HG02970 (cell line): ENCODE results near the gene HSF5.
A peak's percentile ranks its signal among the peaks of the same experiment; 100 is the strongest.
"Not testable (repeated sequence)": the region's sequence is repeated elsewhere in the genome, so short reads cannot be mapped to it uniquely, and the experiment has no call there.

Experiments used
- ATAC-seq: cut with Tn5 transposase; IDR thresholded peaks from one replicate; pipeline ENCODE4 v1.9.1; 2021; ENCODE audit warnings: mild to moderate bottlenecking, moderate library complexity, moderate number of reproducible peaks; ENCODE audit not compliant: unreplicated experiment, low FRiP score

HSF5 gene

GRCh38 chr17:58517378-58517927, 29.2 kb upstream of the HSF5 start:
- no peak for ATAC-seq

DNA sequence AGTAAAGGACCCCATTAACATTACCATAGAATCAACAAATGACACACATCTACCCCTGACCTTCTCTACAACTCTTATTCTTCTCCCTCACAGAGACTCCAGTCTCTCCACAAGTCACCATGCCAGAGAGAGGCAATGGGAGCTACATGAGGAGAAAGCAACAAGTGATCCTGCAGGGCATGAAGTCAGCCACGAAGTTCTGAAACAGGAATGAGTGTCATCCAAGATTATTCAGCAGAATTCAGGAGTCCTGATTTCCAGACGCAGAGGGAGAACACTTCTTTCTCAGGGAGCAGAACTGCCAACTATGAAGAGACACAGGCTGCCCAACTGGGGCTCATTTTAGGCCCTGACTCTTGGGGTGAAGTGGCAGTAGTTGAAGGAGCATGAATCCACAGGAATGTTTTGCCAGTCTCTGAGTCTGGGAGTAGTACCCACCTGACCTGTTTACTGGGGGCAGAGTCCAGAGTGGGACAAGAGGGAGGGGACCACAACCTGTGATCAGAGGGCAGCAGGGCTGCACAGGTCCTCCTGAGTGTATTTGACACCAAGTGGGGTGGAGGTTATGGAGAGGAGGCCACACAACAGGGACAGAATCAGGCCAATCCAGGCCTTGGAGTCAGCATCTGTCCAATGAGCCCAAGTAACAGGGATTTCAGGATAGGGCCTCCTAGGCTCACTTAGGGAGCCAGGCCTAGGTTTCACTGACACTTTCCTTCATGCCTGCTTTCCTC, 28.6 kb upstream of the HSF5 start:
- ATAC-seq: no peak

GRCh38 chr17:58515286-58515685, 27.1 kb upstream of the HSF5 start:
- ATAC-seq: no peak

- no peak for ATAC-seq
Observed at GRCh38 chr17:58514770-58515157, 26.6 kb upstream of the HSF5 start.

DNA sequence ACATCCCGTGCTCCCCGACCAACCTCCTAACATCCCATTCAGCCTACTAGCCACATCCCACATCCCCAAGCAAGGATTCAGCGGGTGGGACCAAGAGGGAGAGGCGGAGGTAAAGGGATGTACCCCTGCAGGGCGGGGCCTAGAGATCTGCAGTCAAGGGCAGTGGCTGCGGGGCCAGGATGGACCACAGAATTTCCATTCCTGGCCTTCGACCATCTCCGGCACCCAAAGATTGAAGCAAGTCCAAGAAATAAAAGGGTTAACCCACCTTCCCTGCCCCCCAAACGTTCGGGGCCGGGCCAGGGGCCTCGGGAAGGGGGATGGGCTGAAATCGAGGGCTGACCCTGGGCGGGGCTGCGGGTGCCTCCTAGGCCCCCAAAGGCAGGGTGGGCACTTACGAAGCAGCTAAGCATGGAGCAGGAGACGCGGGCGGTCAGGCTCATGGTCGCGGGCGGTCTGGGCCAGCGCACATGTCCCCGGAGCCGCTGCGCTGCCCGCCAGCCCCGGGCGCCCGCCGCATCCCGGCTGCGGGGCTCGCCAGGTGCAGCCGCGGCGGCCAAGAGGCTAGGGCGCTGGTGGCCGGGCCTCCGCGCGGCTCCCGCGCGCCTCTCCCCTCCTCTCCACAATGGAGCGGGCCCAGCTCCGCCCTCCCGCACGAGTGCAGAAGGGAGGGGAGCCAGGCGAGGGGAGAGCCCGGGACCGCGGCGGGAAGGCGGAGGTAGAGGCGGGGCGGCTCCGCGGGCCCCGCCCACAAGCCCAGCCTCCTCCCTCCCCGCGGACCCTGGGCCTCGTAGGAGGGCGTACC, 26.0 kb upstream of the HSF5 start, which contains the start of gene MTMR4:
TSS of gene MTMR4 (minus strand) at position 674 of the 805 bp plus-strand sequence. CDS start at position 443, 231 bp downstream.
- ATAC-seq: no peak

- no peak for ATAC-seq
Observed at GRCh38 chr17:58513267-58513964, 25.2 kb upstream of the HSF5 start.

DNA sequence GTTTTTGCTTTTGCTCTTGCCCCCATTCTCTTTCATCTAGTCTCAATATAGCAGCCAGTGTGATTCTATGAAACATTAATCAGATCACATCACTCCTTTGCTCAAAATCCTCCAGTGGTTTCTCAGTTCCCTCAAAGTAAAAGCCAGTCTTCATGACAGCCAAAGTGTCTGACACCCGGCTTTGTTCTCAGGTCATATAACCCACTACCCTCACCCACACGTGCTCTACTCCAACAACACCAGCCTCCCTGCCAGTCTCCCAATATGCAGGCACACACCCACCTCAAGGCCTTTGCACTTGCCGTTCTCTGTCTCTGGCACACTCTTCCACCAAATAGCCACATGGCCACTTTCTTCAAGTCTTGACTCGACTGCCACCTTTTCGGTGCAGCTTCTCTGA, 21.9 kb upstream of the HSF5 start:
- no peak for ATAC-seq

- ATAC-seq: no peak
Observed at GRCh38 chr17:58508341-58509067, 20.3 kb upstream of the HSF5 start.

- no peak for ATAC-seq
Observed at GRCh38 chr17:58507123-58507634, 19.0 kb upstream of the HSF5 start.

GRCh38 chr17:58506354-58507080, 18.3 kb upstream of the HSF5 start:
- ATAC-seq: no peak

GRCh38 chr17:58504826-58505351, 16.7 kb upstream of the HSF5 start:
- ATAC-seq: peak; percentile 70

DNA sequence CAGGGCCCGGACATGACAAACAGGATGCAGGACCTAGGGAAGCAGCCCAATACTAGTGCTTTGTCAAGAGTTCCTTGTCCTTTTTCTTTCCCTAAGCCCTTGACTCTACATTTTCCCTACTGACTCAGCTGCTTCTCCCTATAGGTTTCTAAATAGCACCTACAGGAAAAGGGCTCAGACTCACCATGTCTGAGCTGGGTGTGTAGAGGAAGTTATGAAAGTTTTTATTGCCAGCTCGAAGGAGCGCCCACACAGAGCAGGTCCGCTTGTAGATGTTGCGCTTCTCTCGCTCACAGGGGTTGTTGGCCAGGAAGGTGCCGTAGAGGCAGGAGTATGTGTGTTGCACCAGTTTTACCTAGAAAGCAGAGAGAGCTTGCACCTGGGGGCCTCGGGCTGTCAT, 15.7 kb upstream of the HSF5 start:
- no peak for ATAC-seq

DNA sequence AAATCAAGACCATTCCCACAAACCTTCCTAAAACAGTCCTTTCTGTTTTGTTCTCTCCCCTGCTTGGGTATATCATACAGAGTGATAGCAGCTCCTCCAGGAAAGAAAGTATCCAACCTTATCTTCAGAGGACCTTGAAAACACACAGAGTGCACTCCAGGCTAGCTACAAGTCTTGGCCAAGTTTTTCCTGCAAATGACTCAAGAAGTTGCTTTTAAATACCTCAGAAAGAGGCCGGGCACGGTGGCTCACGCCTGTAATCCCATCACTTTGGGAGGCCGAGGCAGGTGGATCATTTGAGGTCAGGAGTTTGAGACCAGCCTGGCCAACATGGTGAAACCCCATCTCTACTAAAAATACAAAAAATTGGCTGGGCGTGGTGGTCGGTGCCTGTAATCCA, 14.9 kb upstream of the HSF5 start:
- not testable (repeated sequence) for ATAC-seq

DNA sequence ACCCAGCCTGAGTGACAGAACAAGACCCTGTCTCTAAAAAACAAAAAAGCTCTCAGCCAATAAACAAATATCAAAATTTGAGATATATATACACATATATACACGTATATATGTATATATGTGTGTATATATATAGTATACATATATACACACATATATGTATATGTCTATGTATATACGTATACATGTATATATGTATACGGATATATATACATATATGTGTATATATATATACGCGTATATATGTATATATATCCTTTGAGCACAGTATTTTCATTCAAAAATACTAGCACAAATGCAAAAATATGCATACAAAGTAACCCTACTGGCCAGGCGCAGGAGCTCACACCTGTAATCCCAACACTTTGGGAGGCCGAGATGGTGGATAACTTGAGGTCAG, 13.2 kb upstream of the HSF5 start:
- no peak for ATAC-seq

DNA sequence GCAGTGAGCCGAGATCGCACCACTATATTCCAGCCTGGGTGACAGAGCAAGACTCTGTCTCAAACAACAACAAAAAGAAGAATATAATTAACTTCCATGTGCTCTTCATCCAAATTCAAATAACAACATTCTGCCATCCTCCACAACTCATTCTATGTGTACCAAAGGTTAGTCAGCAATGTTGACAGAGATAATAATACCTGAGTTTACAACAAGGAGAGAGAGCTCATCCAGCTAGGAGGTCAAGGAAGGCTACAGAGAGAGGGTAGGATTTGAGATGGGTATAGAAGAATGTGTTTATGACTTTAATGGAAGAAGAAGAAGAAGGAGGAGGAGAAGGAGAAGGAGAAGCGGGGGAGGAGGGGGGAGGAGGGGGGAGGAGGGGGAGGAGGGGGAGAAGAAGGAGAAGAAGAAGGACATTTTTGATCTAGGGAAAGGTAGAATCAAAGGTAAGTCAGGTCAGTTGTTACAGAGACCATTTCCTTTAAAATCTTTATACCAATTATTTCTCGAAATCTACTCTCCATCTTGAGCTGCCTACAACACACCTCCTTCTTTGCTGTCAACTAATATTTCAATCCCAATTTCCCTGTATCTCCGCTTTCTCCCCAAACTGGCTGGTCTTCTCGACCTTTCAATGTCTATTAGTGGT, 10.1 kb upstream of the HSF5 start:
- ATAC-seq: no peak

GRCh38 chr17:58493506-58493905, 5.3 kb upstream of the HSF5 start:
- no peak for ATAC-seq

DNA sequence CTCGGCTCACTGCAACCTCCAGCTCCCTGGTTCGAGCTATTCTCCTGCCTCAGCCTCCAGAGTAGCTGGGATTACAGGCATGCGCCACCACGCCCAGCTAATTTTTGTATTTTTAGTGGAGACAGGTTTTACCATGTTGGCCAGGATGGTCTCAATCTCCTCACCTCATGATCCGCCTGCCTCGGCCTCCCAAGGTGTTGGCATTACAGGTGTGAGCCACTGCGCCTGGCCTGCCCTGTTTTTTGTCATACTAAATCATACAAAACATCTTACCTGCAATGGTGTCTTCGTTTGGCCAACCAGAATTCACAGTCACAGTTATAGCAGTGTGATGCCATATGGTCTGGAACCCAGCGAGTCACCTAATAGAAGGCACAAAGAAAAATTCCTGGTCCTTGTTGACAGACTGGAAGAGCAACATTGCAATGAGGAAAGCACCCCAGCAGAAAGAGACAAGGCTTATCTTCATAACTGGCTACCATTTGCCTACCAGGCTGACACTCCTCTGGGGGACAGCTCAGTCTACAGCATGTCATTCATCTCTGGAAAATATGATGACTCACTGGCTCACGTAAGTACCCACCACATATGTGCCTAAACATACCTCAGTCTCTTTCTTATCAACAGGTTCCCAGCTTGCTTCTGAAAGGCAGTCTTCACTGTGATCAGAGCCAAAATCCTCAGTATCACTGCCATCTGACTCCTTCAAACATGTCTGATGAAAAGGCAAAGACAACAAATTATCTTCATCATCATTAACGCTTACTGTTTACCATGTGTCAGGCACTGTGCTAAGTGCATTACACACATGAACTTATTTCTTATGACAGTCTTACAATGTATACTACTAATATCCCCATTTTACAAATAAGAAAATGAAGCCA, 4.3 kb upstream of the HSF5 start:
- ATAC-seq: no peak
